PFSK-1 (cell line): ENCODE data around the gene MS4A5.

Experiments used
- FOXP2 ChIP-seq: optimal IDR thresholded peaks from 2 replicates; pipeline ENCODE3; 2011; ENCODE audit warnings: borderline replicate concordance, control low read depth, inconsistent platforms; ENCODE audit not compliant: insufficient read depth; ENCODE audit errors: extremely low read length, extremely low read depth
- POLR2AphosphoS5 ChIP-seq: IDR thresholded peaks from 2 replicates; pipeline ENCODE4 v1.6.1; 2012; ENCODE audit warnings: low read depth, mild to moderate bottlenecking, control low read depth, low read length, moderate library complexity
- REST ChIP-seq, 2 experiments: IDR thresholded peaks; 2 replicates each; pipeline versions ENCODE4 v1.6.1 to v1.8.0; 2011 to 2012; ENCODE audit warnings: low read depth in 2 of 2, low read length in 2 of 2, control low read depth in 1 of 2, inconsistent platforms in 1 of 2, mild to moderate bottlenecking in 1 of 2, moderate library complexity in 1 of 2; ENCODE audit not compliant: insufficient read depth in 1 of 2
- SIN3A ChIP-seq: IDR thresholded peaks from 2 replicates; pipeline ENCODE4 v1.6.1; 2012; ENCODE audit warnings: mild to moderate bottlenecking, low read length, moderate library complexity, borderline replicate concordance; ENCODE audit not compliant: insufficient read depth
- TAF1 ChIP-seq: IDR thresholded peaks from 2 replicates; pipeline ENCODE4 v1.6.1; 2012; ENCODE audit warnings: low read length, control low read depth, borderline replicate concordance; ENCODE audit not compliant: insufficient read depth

MS4A5 gene

DNA sequence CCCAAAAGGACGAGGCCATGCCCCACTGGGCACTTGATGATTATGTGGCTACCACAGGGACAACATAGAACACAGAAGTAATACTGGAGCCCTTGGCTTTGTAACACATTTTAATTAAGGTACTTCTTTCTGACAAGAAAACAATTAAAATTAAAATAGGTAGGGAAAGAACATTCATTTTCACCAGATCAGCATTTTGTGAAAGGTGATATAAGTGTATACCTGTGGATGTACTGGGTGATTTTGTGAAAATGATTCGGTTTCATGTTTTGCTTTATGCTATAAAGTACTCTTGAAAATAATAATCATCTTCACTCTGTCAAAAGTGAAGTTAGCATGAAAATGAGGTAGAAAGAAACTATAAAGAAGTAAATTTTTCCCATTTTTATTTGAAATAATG, 64.1 kb downstream of the MS4A5 start:
- TF ChIP-seq POLR2AphosphoS5 = no peak
- no peak for TF ChIP-seq SIN3A
- TF ChIP-seq TAF1 = no peak
- TF ChIP-seq REST (IDR thresholded peaks at IDR 0.05; ENCODE audit: insufficient read depth in 1 of 2, low read depth in 2 of 2, low read length in 2 of 2) = no peak
- TF ChIP-seq FOXP2 = no peak
